CD4-positive, alpha-beta T cell treated with Interleukin-6 at 100 ng/mL for 8 hours (primary cell): ENCODE data around the gene C1orf74.

Experiments used
- DNase-seq: peaks from one replicate; pipeline ENCODE4 v3.0.0-alpha.2; 2020; ENCODE audit warnings: mixed read lengths, low spot score

C1orf74 gene

GRCh38 chr1:209742409-209743144 lies 41.8 kb downstream of the C1orf74 start:
- no peak for DNase-seq

GRCh38 chr1:209741889-209742288 lies 42.5 kb downstream of the C1orf74 start:
- no peak for DNase-seq

GRCh38 chr1:209741193-209741592 lies 43.2 kb downstream of the C1orf74 start:
- DNase-seq, result no peak

- DNase-seq, result no peak
These were observed 46.1 kb downstream of the C1orf74 start for GRCh38 chr1:209738270-209738669.

GRCh38 chr1:209737118-209737505 lies 47.2 kb downstream of the C1orf74 start:
- DNase-seq, result no peak

GRCh38 chr1:209736490-209737117 lies 47.8 kb downstream of the C1orf74 start:
- DNase-seq, result no peak

GRCh38 chr1:209733409-209734192 lies 50.8 kb downstream of the C1orf74 start:
- no peak for DNase-seq

GRCh38 chr1:209732725-209733124 lies 51.6 kb downstream of the C1orf74 start:
- DNase-seq, result no peak

GRCh38 chr1:209729436-209729835 lies 54.9 kb downstream of the C1orf74 start:
- no peak for DNase-seq
